Sigmoid colon (tissue), 4 donors: ENCODE data around the gene LHFPL2.

ENCODE experiments used
- EP300 ChIP-seq, 4 donors: sonication (generic); formaldehyde crosslinking; IDR thresholded peaks; one replicate each; pipeline ENCODE4 v1.6.1; 2017; ENCODE audit warnings: antibody characterized with exemption in 4 of 4
- TF ChIP-seq, protein P1 (sequence below), 4 experiments: fragments of 450-650 bp in 3 of 4; fragments of 200-600 bp in 1 of 4; IDR thresholded peaks; one replicate each; pipeline ENCODE4 v1.5.1; 2016 to 2019; ENCODE audit warnings: antibody characterized with exemption in 4 of 4, mild to moderate bottlenecking in 3 of 4, moderate library complexity in 2 of 4

DNA sequence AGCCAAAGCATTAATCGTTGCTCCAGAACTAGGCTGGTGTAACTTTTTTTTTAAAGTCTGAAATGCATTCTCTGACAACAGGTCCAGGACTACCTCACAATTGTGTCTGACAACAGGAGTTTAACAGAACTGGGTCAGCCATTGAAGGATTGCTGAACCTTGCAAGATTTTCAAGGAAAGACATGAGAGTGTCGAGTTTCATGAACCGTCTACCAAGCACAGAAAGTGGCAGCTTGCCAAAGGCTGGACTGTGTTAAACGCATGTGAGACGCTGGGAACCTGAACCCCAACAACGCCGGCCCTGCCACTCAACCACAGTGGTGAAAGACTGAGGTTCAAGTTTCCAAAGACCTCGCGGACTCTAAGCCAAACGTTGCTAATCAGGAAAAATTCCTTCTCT, 79.1 kb downstream of the LHFPL2 start:
- TF ChIP-seq, protein P1, sequence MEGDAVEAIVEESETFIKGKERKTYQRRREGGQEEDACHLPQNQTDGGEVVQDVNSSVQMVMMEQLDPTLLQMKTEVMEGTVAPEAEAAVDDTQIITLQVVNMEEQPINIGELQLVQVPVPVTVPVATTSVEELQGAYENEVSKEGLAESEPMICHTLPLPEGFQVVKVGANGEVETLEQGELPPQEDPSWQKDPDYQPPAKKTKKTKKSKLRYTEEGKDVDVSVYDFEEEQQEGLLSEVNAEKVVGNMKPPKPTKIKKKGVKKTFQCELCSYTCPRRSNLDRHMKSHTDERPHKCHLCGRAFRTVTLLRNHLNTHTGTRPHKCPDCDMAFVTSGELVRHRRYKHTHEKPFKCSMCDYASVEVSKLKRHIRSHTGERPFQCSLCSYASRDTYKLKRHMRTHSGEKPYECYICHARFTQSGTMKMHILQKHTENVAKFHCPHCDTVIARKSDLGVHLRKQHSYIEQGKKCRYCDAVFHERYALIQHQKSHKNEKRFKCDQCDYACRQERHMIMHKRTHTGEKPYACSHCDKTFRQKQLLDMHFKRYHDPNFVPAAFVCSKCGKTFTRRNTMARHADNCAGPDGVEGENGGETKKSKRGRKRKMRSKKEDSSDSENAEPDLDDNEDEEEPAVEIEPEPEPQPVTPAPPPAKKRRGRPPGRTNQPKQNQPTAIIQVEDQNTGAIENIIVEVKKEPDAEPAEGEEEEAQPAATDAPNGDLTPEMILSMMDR (IDR thresholded peaks at IDR 0.05), result no peak
- no peak for TF ChIP-seq EP300 (IDR thresholded peaks at IDR 0.05)
